A673 (cell line): ENCODE data around the gene OSTN.

Experiments used
- EZH2 ChIP-seq: fragments of 200-600 bp; sonication (generic); IDR thresholded peaks from 2 replicates; pipeline ENCODE4 v1.6.1; 2017; ENCODE audit warnings: borderline replicate concordance, low read depth, mild to moderate bottlenecking, mixed read lengths, antibody characterized with exemption, low read length; ENCODE audit not compliant: poor library complexity, severe bottlenecking
- TF ChIP-seq, protein P1 (sequence below): fragments of 300-800, 200-600 bp; sonication (generic); conservative IDR thresholded peaks from 2 replicates; pipeline ENCODE4 v1.5.1; 2017; ENCODE audit warnings: low read depth, mild to moderate bottlenecking, antibody characterized with exemption, low read length, moderate library complexity, mixed read lengths

DNA sequence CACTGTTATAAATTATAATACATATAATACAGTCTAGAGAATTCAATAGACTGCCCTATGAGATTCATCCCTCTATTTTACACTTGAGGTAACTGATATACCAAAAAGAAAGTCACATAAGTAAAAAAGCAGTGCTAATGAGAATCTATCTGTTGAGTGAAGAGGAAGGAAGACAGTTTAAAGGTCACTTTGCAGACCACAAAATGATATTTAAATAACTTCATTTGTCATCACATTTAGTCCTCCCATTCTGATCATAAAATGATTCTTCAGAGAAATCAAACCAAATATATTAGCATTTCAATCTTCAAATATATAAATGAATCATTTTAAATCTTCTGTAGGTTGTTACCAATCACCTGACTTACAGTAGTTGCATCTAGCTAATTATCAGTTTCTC, 69.7 kb downstream of the OSTN start:
- TF ChIP-seq, protein P1, sequence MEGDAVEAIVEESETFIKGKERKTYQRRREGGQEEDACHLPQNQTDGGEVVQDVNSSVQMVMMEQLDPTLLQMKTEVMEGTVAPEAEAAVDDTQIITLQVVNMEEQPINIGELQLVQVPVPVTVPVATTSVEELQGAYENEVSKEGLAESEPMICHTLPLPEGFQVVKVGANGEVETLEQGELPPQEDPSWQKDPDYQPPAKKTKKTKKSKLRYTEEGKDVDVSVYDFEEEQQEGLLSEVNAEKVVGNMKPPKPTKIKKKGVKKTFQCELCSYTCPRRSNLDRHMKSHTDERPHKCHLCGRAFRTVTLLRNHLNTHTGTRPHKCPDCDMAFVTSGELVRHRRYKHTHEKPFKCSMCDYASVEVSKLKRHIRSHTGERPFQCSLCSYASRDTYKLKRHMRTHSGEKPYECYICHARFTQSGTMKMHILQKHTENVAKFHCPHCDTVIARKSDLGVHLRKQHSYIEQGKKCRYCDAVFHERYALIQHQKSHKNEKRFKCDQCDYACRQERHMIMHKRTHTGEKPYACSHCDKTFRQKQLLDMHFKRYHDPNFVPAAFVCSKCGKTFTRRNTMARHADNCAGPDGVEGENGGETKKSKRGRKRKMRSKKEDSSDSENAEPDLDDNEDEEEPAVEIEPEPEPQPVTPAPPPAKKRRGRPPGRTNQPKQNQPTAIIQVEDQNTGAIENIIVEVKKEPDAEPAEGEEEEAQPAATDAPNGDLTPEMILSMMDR, result no peak
- TF ChIP-seq EZH2, result no peak
